Transverse colon (tissue), 4 donors: Measurements from ENCODE around the gene MAP3K7. TPM values are rescaled to one million over a fixed set of nuclear protein-coding genes. Genes with fewer than 3 reads are reported as not detected.

Experiments used
- DNase-seq: peaks from one replicate; pipeline ENCODE4 v3.0.0-alpha.2; 2019
- H3K27ac ChIP-seq, 4 donors: fragments of 200-600 bp; sonication (generic); 2 replicates each; pipeline ENCODE4 v1.5.1; 2016 to 2018; ENCODE audit warnings: inconsistent platforms in 4 of 4
- H3K27me3 ChIP-seq: fragments of 200-600 bp; sonication (generic); 2 replicates; pipeline ENCODE4 v1.5.1; 2017; ENCODE audit warnings: inconsistent platforms
- H3K36me3 ChIP-seq, 4 donors: fragments of 200-600 bp; sonication (generic); 2 replicates each; pipeline ENCODE4 v1.5.1; 2017 to 2019; ENCODE audit warnings: inconsistent platforms in 4 of 4
- H3K4me1 ChIP-seq, 4 donors: fragments of 200-600 bp; sonication (generic); 2 replicates each; pipeline ENCODE4 v1.5.1; 2017 to 2020; ENCODE audit warnings: inconsistent platforms in 4 of 4
- H3K4me3 ChIP-seq, 4 donors: fragments of 200-600 bp; sonication (generic); 1 replicate in 1 of 4; 2 replicates in 3 of 4; pipeline versions ENCODE4 v1.5.1 to v1.6.1; 2017 to 2019; ENCODE audit warnings: inconsistent platforms in 4 of 4
- H3K9me3 ChIP-seq, 2 donors: fragments of 200-600 bp; sonication (generic); 2 replicates each; pipeline ENCODE4 v1.5.1; 2017 to 2019; ENCODE audit warnings: inconsistent platforms in 2 of 2
- EP300 ChIP-seq: sonication (generic); formaldehyde crosslinking; IDR thresholded peaks from one replicate; pipeline ENCODE4 v1.6.1; 2017; ENCODE audit warnings: antibody characterized with exemption, low read depth
- POLR2A ChIP-seq: fragments of 450-650 bp; IDR thresholded peaks from one replicate; pipeline ENCODE4 v1.6.1; 2016; ENCODE audit warnings: antibody characterized with exemption, mild to moderate bottlenecking, moderate library complexity
- POLR2AphosphoS5 ChIP-seq, 3 donors: sonication (generic); formaldehyde crosslinking; IDR thresholded peaks; one replicate each; pipeline ENCODE4 v1.6.1; 2016; ENCODE audit warnings: antibody characterized with exemption in 3 of 3
- WGBS, 2 donors: methylation state at CpG; one replicate each; pipeline ENCODE4 v1.1.5; 2018; ENCODE audit warnings: low coverage in 1 of 2; 5-methylcytosine and 5-hydroxymethylcytosine counted together
- in situ Hi-C, 4 donors: fragments of 200-750 bp; cut with MboI; loops; one replicate each; pipeline versions ENCODE4 v1.15.0 to v1.15.1; 2017; ENCODE audit warnings: low sequenced_read_pairs in 3 of 4, low pct_ligation_motif_present in 1 of 4, low pct_unique_long_range_greater_than_20kb in 1 of 4
- intact Hi-C: fragments of 100-400 bp; cut with DNase I; formaldehyde crosslinking; loops from one replicate; pipeline ENCODE4 v1.15.1; 2023; ENCODE audit warnings: low total_unique reads
- total RNA-seq, 4 donors: library from RNA; depleted of rRNA; stranded (reverse); fragments of >200 nt; gene quantifications; one replicate each; pipeline ENCODE4 v1.1.0, GENCODE V29; 2016
- TF ChIP-seq, protein P1 (sequence below), 5 experiments: fragments of 200-600 bp in 3 of 5; fragments of 450-650 bp in 2 of 5; sonication (generic) in 3 of 5; IDR thresholded peaks; 1 replicate in 2 of 5; 2 replicates in 3 of 5; pipeline ENCODE4 v1.5.1; 2016 to 2017; ENCODE audit warnings: antibody characterized with exemption in 5 of 5, inconsistent platforms in 3 of 5, mild to moderate bottlenecking in 2 of 5, moderate library complexity in 1 of 5

Gene MAP3K7
- total RNA-seq, 4 donors from 2014 or later = 19.3 to 37.6 (median 28.5) TPM

DNA sequence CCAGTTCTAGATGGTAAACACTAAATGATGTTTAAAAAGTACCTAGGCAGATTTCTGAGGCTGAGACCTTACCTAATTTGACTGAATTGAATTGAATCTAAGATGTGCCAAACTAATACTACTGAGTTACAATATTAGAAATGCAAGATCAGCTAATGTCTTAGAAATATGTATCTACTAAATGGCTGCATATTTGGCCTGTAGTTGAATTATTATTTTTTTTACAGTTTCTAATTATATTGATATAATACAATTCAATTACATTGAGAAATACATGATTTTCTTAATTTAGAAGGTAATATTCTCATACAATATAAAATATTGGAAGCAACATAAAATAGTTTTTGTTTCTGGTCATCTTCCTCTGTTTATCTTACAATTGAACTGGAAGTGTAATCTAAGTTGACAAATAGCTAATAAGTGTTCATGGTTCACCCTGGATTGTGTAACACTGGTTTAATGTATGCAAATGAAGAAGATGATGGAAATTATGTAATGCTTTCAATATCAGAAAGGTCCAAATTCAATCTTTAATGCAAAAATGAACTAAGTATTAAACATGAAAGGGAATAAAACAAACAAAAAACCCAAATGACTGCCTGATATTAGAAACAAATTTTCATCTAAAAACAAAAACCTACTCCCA, 2.9 kb downstream of the MAP3K7 start:
- Histone ChIP-seq H3K27me3 (no peaks in the 10 kb centered on the region), H3K36me3 (no peaks in the 10 kb centered on the region), H3K4me1 (peaks cover 0 to 30% (median 12%) of the 10 kb centered on the region in 4 donors), H3K4me3 (no peak overlapping the region), H3K27ac (no peak overlapping the region), H3K9me3 (no peaks in the 10 kb centered on the region)
- intact Hi-C loops = no loop called here
- in situ Hi-C loops = no loop called here
- DNase-seq = no peak
- TF ChIP-seq POLR2A = no peak
- no peak for TF ChIP-seq POLR2AphosphoS5 (IDR thresholded peaks at IDR 0.05)
- TF ChIP-seq, protein P1, sequence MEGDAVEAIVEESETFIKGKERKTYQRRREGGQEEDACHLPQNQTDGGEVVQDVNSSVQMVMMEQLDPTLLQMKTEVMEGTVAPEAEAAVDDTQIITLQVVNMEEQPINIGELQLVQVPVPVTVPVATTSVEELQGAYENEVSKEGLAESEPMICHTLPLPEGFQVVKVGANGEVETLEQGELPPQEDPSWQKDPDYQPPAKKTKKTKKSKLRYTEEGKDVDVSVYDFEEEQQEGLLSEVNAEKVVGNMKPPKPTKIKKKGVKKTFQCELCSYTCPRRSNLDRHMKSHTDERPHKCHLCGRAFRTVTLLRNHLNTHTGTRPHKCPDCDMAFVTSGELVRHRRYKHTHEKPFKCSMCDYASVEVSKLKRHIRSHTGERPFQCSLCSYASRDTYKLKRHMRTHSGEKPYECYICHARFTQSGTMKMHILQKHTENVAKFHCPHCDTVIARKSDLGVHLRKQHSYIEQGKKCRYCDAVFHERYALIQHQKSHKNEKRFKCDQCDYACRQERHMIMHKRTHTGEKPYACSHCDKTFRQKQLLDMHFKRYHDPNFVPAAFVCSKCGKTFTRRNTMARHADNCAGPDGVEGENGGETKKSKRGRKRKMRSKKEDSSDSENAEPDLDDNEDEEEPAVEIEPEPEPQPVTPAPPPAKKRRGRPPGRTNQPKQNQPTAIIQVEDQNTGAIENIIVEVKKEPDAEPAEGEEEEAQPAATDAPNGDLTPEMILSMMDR (IDR thresholded peaks at IDR 0.05) = no peak
- TF ChIP-seq EP300 = no peak

DNA sequence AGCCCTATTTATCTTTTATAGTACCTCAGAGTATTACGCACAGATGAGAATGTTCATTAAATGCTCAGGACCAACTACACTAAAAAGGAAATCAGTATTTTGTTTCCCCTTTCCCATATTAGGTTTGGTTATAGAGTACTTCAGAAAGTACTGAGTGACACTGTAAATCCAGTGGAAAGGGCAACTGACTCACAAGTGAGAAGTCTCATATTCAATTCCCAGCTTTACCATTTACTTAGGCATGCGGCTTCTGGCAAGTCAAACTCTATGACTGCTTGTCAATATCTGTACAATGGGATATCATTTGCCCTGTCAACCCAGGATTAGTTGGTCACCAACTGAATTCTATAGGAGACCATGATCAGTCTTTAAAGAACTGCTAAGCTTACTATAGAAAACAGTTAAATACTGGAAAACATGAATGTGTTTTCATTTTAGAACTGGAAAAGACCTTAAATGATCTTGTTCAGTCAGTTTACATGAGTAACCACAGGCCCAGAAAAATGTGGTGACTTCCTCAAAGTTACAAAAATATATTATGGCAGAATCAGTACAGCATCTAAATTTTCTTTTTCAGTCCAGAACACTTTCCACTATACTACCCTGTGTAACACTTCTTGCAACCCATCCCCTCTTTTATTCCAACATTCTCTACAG, 3.6 kb downstream of the MAP3K7 start:
- H3K9me3 ChIP-seq = no peaks in the 10 kb centered on the region
- no peaks in the 10 kb centered on the region for H3K36me3 ChIP-seq
- intact Hi-C loops (no loop called here), in situ Hi-C loops (no loop called here)
- no peak for DNase-seq
- no peak overlapping the region for H3K27ac ChIP-seq
- 100% methylated on average over 1 to 2 of the region's 2 CpGs for WGBS, 2 donors
- TF ChIP-seq EP300 = no peak
- TF ChIP-seq, protein P1 (IDR thresholded peaks at IDR 0.05) = no peak
- no peak for TF ChIP-seq POLR2AphosphoS5 (IDR thresholded peaks at IDR 0.05)
- no peak for TF ChIP-seq POLR2A
- H3K4me3 ChIP-seq = no peak overlapping the region
- H3K4me1 ChIP-seq = peaks cover 0 to 30% (median 12%) of the 10 kb centered on the region in 4 donors
- H3K27me3 ChIP-seq = no peaks in the 10 kb centered on the region

DNA sequence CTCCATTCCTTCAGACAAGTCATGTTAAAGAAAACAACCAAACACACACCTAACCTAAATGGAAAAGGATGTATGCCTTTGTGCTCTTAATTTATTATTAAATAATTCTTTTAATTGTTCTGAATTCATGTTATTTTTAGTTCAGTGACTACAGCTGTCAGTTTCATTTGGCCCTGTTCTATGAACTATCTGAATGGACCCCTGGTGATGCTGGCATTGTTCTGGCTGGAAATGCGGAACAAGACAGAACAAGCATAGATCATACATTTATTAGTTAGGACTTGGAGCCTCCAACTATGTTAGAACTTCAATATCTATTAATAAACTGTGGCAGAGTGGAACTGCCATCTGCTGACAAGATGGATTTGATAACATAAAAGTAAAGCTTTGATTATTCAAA, 5.7 kb downstream of the MAP3K7 start:
- WGBS, 2 donors = 91 to 100% methylated on average over 1 of the region's 1 CpG
- H3K9me3 ChIP-seq = no peaks in the 10 kb centered on the region
- DNase-seq = no peak
- H3K4me3 ChIP-seq = no peak overlapping the region
- H3K27ac ChIP-seq = no peak overlapping the region
- in situ Hi-C loops = no loop called here
- TF ChIP-seq, protein P1 (IDR thresholded peaks at IDR 0.05) = no peak
- TF ChIP-seq EP300 (no peak), POLR2A (no peak), POLR2AphosphoS5 (IDR thresholded peaks at IDR 0.05) (no peak)
- peaks cover 0 to 26% (median 8%) of the 10 kb centered on the region in 4 donors for H3K4me1 ChIP-seq
- intact Hi-C loops = no loop called here
- H3K36me3 ChIP-seq = no peaks in the 10 kb centered on the region
- H3K27me3 ChIP-seq = no peaks in the 10 kb centered on the region

GRCh38 chr6:90578894-90579549, 7.8 kb downstream of the MAP3K7 start:
- Histone ChIP-seq H3K36me3 (no peaks in the 10 kb centered on the region), H3K4me3 (no peak overlapping the region), H3K4me1 (peaks cover 0 to 8% (median 0%) of the 10 kb centered on the region in 4 donors), H3K27ac (no peak overlapping the region), H3K9me3 (no peaks in the 10 kb centered on the region), H3K27me3 (no peaks in the 10 kb centered on the region)
- in situ Hi-C loops = no loop called here
- no peak for DNase-seq
- intact Hi-C loops = no loop called here
- 92 to 100% methylated on average over 1 of the region's 1 CpG for WGBS, 2 donors
- no peak for TF ChIP-seq POLR2A
- TF ChIP-seq, protein P1 (IDR thresholded peaks at IDR 0.05) = no peak
- no peak for TF ChIP-seq EP300
- TF ChIP-seq POLR2AphosphoS5 (IDR thresholded peaks at IDR 0.05) = no peak
